ENCODE measurements around the gene ST6GALNAC1. TPM values are rescaled to one million over a fixed set of nuclear protein-coding genes. Genes with fewer than 3 reads are reported as not detected.
"Not testable (repeated sequence)": the region's sequence is repeated elsewhere in the genome, so short reads cannot be mapped to it uniquely, and the experiment has no call there.

ST6GALNAC1 gene
- total RNA-seq, 2 donors from 2014 or later: 0.44 to 1.8 TPM

- H3K27ac Mint-ChIP-seq; H3K4me1 Mint-ChIP-seq (ENCODE audit: low read depth); H3K4me3 Mint-ChIP-seq; DNase-seq; H3K9me3 Mint-ChIP-seq; H3K36me3 Mint-ChIP-seq (ENCODE audit: insufficient read depth in 2 of 2); ATAC-seq (replicated peaks in 1 of 2); H3K27me3 Mint-ChIP-seq (ENCODE audit: low read depth): not testable (repeated sequence)
These were observed 36.9 kb downstream of the ST6GALNAC1 start for GRCh38 chr17:76606685-76607084.

GRCh38 chr17:76601065-76601464 is 42.5 kb downstream of the ST6GALNAC1 start:
- Mint-ChIP-seq H3K27ac (no peak overlapping the region), H3K36me3 (ENCODE audit: insufficient read depth in 2 of 2) (no peaks in the 10 kb centered on the region), H3K27me3 (ENCODE audit: low read depth) (peaks cover 6% of the 10 kb centered on the region), H3K4me3 (no peak overlapping the region), H3K9me3 (peaks cover 0 to 2% of the 10 kb centered on the region in 2 donors), H3K4me1 (ENCODE audit: low read depth) (peaks cover 13% of the 10 kb centered on the region)
- ATAC-seq (replicated peaks in 1 of 2): no peak
- DNase-seq: no peak

- no peak for ATAC-seq (replicated peaks in 1 of 2)
These were observed 43.7 kb downstream of the ST6GALNAC1 start for GRCh38 chr17:76599694-76600460.

GRCh38 chr17:76598004-76598439 is 45.5 kb downstream of the ST6GALNAC1 start:
- Mint-ChIP-seq H3K4me1 (ENCODE audit: low read depth) (peaks cover 13% of the 10 kb centered on the region), H3K36me3 (ENCODE audit: insufficient read depth in 2 of 2) (no peaks in the 10 kb centered on the region), H3K9me3 (peaks cover 0 to 2% of the 10 kb centered on the region in 2 donors), H3K27ac (no peak overlapping the region), H3K4me3 (no peak overlapping the region), H3K27me3 (ENCODE audit: low read depth) (peaks cover 10% of the 10 kb centered on the region)
- DNase-seq (no peak), ATAC-seq (replicated peaks in 1 of 2) (no peak)

More at GRCh38 chr17:76599694-76600460, 43.7 kb downstream of the ST6GALNAC1 start:
- Mint-ChIP-seq H3K4me3 (no peak overlapping the region), H3K9me3 (peaks cover 0 to 2% of the 10 kb centered on the region in 2 donors), H3K4me1 (ENCODE audit: low read depth) (peaks cover 13% of the 10 kb centered on the region), H3K27ac (no peak overlapping the region), H3K27me3 (ENCODE audit: low read depth) (peaks cover 6% of the 10 kb centered on the region), H3K36me3 (ENCODE audit: insufficient read depth in 2 of 2) (no peaks in the 10 kb centered on the region)
- no peak for DNase-seq

GRCh38 chr17:76597156-76598003 is 46.2 kb downstream of the ST6GALNAC1 start:
- H3K36me3 Mint-ChIP-seq (ENCODE audit: insufficient read depth in 2 of 2): no peaks in the 10 kb centered on the region
- peaks cover 10% of the 10 kb centered on the region for H3K27me3 Mint-ChIP-seq (ENCODE audit: low read depth)
- H3K9me3 Mint-ChIP-seq: no peaks in the 10 kb centered on the region
- ATAC-seq (replicated peaks in 1 of 2) (peak; percentile 37 to 61), DNase-seq (no peak)
- no peak overlapping the region for H3K4me3 Mint-ChIP-seq
- no peak overlapping the region for H3K27ac Mint-ChIP-seq
- peaks cover 13% of the 10 kb centered on the region for H3K4me1 Mint-ChIP-seq (ENCODE audit: low read depth)

GRCh38 chr17:76594690-76595089 is 48.9 kb downstream of the ST6GALNAC1 start:
- H3K27ac Mint-ChIP-seq: no peak overlapping the region
- ATAC-seq (replicated peaks in 1 of 2): no peak
- H3K4me3 Mint-ChIP-seq: no peak overlapping the region
- H3K27me3 Mint-ChIP-seq (ENCODE audit: low read depth): peaks cover 16% of the 10 kb centered on the region
- no peak for DNase-seq
- no peaks in the 10 kb centered on the region for H3K9me3 Mint-ChIP-seq
- H3K4me1 Mint-ChIP-seq (ENCODE audit: low read depth): no peaks in the 10 kb centered on the region
- H3K36me3 Mint-ChIP-seq (ENCODE audit: insufficient read depth in 2 of 2): no peaks in the 10 kb centered on the region

- no peak overlapping the region for H3K27ac Mint-ChIP-seq
- no peaks in the 10 kb centered on the region for H3K9me3 Mint-ChIP-seq
- H3K4me1 Mint-ChIP-seq (ENCODE audit: low read depth): no peaks in the 10 kb centered on the region
- ATAC-seq (replicated peaks in 1 of 2) (no peak), DNase-seq (no peak)
- no peaks in the 10 kb centered on the region for H3K36me3 Mint-ChIP-seq (ENCODE audit: insufficient read depth in 2 of 2)
- no peak overlapping the region for H3K4me3 Mint-ChIP-seq
- peaks cover 23% of the 10 kb centered on the region for H3K27me3 Mint-ChIP-seq (ENCODE audit: low read depth)
These were observed 49.6 kb downstream of the ST6GALNAC1 start for GRCh38 chr17:76593959-76594358.

GRCh38 chr17:76593384-76593826 is 50.2 kb downstream of the ST6GALNAC1 start:
- peaks cover 0 to 3% of the 10 kb centered on the region in 2 donors for H3K36me3 Mint-ChIP-seq (ENCODE audit: insufficient read depth in 2 of 2)

GRCh38 chr17:76588182-76588581 is 55.4 kb downstream of the ST6GALNAC1 start:
- H3K27ac Mint-ChIP-seq: no peak overlapping the region
- H3K27me3 Mint-ChIP-seq (ENCODE audit: low read depth): peaks cover 49% of the 10 kb centered on the region
- ATAC-seq (replicated peaks in 1 of 2) (no peak), DNase-seq (no peak)
- no peaks in the 10 kb centered on the region for H3K9me3 Mint-ChIP-seq
- H3K4me1 Mint-ChIP-seq (ENCODE audit: low read depth): no peaks in the 10 kb centered on the region
- H3K4me3 Mint-ChIP-seq: no peak overlapping the region
- peaks cover 1 to 5% of the 10 kb centered on the region in 2 donors for H3K36me3 Mint-ChIP-seq (ENCODE audit: insufficient read depth in 2 of 2)

More at GRCh38 chr17:76593384-76593826, 50.2 kb downstream of the ST6GALNAC1 start:
- H3K9me3 Mint-ChIP-seq: no peaks in the 10 kb centered on the region
- H3K4me3 Mint-ChIP-seq: no peak overlapping the region
- no peak overlapping the region for H3K27ac Mint-ChIP-seq
- ATAC-seq (replicated peaks in 1 of 2) (no peak), DNase-seq (no peak)
- no peaks in the 10 kb centered on the region for H3K4me1 Mint-ChIP-seq (ENCODE audit: low read depth)
- peaks cover 22% of the 10 kb centered on the region for H3K27me3 Mint-ChIP-seq (ENCODE audit: low read depth)

GRCh38 chr17:76586741-76587487 is 56.6 kb downstream of the ST6GALNAC1 start:
- ATAC-seq (replicated peaks in 1 of 2): no peak
- Mint-ChIP-seq H3K9me3 (no peaks in the 10 kb centered on the region), H3K27me3 (ENCODE audit: low read depth) (peaks cover 58% of the 10 kb centered on the region), H3K4me1 (ENCODE audit: low read depth) (no peaks in the 10 kb centered on the region), H3K4me3 (peak overlapping the region; percentile 25 to 46), H3K36me3 (ENCODE audit: insufficient read depth in 2 of 2) (peaks cover 1 to 5% of the 10 kb centered on the region in 2 donors), H3K27ac (no peak overlapping the region)
- no peak for DNase-seq

GRCh38 chr17:76585649-76586593 is 57.6 kb downstream of the ST6GALNAC1 start, which contains the start of gene ST6GALNAC2:
Gene ST6GALNAC2, minus strand, starts transcription at chr17:76585860. Its CDS starts 52 bp downstream, at chr17:76585808.
- Mint-ChIP-seq H3K36me3 (ENCODE audit: insufficient read depth in 2 of 2) (peaks cover 1 to 5% of the 10 kb centered on the region in 2 donors), H3K9me3 (no peaks in the 10 kb centered on the region), H3K27ac (no peak within 1 kb of the TSS), H3K4me1 (ENCODE audit: low read depth) (no peaks in the 10 kb centered on the region), H3K27me3 (ENCODE audit: low read depth) (peaks cover 58% of the 10 kb centered on the region), H3K4me3 (peak within 1 kb of the TSS; percentile 80 to 84)
- ATAC-seq (replicated peaks in 1 of 2) (peak; percentile 88 to 89), DNase-seq (peak; percentile 71 to 73)

Data from activated T-cell treated with anti-CD3 and anti-CD28 coated beads, Interleukin-2, amount 50 U/mL, for 72 hours (primary cell).